HTERT RPE-1 (cell line): ENCODE data around the gene OPRL1.

ENCODE experiments used
- in situ Hi-C: fragments of 300-500 bp; cut with MboI; formaldehyde crosslinking; loops from 4 replicates; pipeline ENCODE4 v1.14.3; 2020; ENCODE audit warnings: low sequenced_read_pairs

Gene OPRL1

DNA sequence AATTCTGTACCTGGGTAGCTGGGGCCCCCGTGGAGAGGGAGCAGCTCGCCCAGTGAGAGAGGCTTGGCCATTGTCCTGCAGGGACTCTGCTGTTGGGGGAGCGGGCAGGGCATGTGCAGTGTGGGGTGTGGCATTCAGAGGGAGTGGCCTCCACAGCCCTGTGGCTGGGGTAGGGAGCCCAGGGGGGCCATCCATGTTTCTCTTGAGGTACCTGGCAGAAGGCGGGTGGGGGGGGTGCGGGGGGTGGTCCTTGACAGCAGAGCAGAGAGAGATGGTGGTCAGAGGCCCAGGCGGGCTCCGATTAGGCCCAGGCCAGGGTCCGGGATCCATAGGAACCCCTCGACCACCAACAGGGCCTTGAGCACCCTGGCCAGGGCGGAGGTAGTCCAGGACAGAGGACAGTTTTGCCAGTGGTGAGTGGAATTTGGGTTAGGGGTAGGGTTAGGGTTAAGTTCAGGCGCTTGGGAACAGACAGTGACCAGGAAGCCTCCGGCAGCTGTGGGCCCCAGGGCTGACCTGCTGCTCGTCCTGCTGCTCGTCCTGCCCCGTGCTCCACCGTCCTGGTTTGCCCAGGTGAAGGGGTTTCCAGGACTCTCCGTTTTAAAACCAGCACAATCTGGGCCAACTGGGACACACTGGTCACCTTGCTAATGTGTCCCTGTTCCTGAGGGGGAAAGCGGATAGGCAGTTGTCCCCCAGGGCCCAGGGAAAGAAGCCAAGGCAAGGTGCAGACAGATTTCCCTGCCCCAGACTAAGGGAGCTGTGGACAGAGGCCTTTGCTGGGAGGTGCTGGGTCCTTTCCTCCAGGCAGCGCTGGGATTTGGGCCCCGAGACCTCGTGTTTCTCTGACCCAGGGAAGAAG is 59.5 kb downstream of the OPRL1 start:
- in situ Hi-C loops = no loop called here

DNA sequence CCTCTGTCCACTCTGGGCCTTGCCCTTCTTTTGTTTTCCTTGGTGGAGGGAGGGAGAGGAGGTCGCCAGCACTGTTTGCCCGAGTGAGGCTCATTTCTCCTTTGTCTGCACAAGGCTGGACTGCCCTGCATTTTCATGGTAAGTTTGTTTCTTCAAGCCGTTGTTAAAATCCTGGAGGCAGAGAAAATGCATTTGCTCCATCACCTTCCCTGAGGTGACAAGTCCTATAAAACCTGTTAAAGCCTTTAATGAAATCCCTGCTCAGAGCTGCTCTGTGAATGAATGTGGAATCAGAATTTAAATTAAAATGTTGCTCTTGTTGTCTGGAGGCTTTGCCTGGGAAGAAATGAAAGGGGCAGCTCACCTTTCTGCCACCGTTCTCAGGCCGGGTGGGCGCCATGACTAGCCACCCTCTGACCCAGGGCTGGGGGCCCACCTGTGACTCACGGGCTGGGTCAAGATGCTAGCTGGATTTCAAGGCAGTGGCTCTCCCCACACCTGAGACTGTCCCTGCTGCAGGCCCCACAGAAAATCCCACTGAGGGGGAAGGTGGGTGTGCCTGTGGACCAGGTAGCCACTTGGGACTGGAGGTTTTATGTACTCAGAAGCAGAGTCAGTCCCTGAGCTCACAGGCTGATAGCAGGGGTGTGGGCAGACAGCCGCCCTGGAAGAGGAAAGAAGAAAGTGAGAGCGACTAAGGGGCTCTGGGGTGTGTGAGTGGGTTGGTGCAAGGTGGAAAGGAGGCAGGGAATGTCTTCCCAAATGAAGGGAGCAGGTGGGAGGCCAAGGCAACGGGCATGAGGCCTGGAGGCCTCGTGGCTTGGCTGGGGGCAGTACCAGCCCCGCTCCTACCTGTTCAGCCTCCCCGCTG is 60.4 kb downstream of the OPRL1 start:
- in situ Hi-C loops = no loop called here

DNA sequence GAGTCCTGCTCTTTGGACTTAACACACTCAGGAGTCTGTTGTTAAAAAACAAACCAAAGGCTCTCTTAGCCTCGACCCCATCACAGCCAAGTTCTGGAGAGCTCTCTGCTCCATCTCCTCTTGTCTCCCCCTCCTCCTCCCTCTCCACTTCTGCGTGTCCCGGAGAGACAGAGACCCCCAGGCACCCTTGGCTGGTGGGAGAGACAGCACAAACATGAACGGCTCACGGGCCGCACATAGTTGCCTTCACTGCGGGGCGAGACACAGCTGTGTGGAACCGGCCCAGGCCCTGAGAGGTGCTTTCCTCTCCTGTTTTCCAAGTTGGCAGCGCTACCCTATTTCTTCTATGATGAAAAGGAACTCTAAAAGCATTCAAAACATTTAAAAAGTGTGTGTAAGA is 61.1 kb downstream of the OPRL1 start:
- in situ Hi-C loops = no loop called here

DNA sequence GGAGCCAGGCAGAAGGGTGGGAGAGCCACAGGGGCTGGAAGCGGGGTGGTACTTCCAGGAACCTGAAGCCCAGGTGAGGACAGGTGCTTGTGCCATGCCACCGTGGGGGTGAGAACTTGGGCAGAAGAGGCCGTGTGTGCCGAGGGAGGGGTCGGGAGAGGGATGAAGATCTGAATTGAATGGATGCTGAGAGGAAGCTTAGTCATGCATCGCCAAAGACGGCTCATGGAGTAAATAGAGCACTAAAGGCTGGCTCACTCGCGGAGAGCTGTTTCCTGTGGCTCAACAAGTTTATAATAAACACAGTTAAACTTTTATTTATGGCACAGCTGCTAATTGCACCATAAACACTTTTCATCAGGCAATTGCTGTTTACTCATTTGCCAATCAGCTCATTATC is 62.7 kb downstream of the OPRL1 start:
- in situ Hi-C loops = no loop called here

DNA sequence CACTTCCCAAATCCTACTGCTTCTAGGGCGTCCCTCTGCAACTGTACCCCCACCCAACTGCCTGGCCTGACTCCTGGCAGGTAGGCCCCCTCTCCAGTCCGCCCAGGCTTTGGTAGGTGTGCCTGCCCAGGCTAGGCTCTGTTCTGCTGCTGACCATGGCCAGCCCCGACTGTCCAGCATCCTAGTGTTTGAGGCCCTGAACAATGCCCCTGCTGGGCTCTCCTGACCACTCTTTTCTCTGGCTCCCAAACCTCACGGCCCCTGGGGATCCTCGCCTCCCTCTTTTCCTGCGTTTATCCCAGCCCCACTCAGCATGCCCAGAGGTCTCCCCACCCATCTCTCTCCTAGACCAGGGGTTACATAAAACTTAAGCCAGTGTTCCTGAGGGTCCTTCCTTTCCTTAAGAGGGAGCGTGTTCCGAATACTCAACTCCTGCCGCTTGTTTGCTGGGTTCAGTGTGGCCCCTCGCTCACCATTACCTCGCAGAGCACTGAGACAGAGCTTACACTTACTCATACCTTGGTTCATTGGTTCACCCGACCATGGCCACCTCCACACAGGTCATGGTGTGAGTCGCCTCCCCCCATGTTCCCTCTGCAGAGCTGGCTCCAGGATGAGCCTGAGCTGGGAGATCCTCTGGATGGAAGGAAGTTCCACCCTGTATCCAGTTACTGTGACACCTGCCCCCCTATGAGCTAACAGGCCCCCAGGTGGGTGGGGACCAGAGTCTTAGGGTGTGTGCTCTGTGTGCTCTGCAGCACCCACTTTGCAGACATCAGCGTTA is 63.3 kb downstream of the OPRL1 start:
- in situ Hi-C loops = no loop called here

DNA sequence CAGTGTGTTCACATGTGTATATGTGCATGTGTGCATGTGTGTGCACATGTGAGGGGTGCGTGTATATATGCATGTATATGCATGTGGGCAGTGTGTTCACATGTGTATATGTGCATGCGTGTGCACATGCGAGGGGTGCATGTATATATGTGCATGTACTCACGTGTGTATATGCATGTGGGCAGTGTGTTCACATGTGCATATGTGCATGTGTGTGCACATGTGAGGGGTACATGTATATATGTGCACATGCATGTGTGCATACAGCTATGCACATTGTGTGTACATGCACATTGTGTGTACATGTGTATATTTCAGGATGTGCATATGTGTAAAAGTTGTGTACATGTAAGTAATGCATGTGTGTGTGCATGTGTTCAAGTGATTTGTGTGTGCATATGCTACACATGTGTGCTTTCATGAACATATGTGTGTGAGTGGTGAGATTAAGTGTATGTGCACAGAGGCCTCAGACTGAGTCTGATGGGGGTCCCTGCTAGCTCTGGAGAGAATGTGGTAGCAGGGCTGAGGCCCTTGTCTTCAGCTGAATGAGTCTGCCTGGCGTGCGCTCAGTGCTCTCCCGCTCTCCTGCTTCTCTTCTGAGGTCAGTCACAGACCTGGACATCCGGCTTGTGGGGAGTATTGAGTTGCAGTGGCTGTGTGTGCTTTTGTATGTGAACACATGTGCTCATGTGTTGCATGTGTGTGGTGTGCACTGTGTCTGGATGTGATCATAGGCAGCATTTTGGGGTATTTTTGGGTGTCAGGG is 64.4 kb downstream of the OPRL1 start:
- in situ Hi-C loops = no loop called here

DNA sequence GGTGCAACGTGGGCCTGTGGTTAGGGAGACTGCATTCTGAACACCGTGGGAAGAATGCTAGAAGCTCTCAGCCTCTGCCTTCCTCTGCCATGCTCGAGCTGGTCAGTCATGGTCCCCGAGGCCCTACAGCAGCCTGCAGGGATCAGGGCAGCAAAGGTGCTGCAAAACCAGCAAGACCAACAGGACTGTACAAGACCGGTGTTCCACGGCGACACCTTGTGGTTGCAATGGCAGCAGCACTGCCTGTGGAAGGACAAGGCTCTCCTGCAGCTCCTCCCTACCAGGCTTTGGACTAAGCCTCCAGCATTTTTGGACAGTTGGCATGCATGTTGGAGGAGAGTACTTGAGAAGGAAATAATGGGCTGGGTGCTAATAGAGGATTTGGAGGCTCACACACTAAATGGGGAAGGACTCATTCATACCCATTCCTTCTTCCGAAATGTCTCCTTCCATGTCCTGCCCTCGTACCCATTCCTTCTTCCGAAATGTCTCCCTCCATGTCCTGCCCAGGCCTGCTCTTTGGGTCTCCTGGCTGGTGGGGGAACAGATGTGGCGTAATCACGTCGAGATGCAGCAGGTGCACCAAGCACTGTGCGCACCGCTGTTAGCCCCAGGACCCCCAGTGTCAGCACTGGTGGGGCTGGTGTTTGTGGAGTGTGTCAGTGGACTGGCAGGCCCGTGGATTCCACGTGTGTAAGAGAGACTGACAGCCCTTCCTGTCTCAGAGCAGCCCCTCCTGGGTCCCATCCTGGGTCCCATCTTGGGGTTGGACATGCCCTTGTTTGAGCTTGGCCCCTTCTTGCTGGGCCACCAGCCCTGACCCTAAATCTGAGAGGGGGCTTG is 65.8 kb downstream of the OPRL1 start:
- in situ Hi-C loops = no loop called here

DNA sequence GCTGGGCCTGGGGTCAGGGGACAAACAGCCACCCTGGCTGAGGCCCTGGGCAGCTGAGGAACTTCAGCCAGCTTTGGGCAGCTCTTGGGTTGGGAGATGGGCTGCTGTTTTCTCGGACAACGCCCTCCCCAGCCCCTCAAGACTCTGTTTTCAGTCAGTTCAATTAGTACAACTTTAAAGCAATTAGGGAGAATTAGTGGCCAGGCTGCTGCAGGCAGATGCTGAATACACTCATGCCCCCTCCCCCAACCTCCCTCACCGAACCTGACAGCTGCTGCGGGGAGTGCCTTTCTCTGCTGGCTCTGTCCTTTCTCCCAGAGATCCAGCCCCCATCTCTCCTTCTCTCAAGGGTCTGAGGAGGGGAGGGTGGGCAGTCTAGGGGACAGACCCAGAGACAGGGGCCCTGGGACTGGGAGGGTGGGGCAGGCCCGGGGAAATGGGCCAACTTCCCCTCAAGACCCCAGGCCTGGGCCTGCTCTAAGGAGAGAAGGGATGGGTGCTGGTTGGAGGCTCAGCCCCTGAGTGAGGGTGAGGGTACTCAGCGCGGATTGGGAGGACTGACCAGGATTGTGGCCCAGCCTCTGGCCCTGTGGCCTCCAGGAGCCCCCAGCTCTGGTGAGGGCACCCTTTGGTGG is 66.5 kb downstream of the OPRL1 start:
- in situ Hi-C loops = no loop called here

DNA sequence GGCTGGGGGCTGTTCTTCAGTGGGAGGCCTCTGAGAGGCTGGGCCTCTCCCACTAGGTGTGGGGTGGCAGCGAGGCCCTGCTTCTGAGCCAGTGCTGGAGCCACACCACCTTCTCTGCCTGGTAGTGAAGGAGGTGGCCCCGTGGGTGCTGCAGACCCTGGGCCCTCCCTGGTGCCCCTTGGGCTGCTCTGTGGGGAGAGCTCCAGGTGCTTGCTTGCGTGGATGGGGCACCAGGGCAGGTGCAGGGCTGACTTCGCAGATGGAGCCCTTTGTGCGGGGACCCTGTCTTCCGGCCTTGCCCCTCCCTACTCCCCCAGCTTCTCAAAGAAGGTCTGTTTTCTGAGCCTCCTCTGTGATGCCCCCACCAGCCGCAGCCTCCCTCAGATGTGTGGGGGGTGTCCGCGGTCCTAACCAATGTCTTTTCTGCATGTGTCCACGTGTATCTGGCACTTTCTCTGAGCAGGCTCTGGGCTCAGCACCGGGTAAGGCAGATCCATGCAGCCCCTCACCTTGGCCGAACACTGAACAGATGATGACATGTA is 67.1 kb downstream of the OPRL1 start:
- in situ Hi-C loops = no loop called here

DNA sequence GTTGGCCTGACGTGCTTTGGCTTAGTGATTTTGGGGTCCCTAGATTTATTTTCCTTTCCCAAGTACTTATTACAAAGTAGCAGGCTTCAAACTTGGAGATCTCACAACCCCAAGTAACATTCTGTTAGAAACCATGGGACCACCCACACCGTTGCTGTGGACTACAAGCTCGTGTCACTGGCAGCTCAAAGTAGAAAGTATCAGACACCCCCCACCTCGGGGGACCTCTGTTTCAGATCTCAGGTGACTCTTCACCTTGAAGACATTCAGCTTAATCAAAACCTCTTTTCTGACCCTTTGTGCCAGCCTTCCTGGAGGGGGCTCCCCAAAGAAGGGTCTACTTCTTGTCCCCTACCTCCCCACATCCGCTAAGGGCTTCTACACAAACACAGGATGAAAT is 68.7 kb downstream of the OPRL1 start:
- in situ Hi-C loops = no loop called here

DNA sequence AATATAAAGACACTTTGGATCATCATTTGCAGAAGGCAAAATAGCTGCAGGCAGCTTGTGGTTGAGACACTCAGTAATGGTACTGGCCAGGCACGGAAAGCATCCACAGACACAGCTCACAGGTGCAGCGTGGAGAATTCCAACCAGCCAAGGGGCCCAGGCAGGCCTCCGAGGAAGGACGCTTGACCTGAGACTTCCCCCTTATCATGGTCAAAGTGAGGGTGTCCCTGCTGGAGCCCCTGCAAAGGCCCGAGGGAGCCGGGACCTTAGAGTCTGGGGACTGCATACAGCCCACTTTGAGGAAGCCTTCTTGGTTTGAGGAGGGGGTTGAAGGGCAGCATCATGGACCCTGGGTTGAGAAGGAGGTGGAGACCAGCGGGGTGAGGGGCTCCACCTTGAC is 69.3 kb downstream of the OPRL1 start:
- in situ Hi-C loops = no loop called here

DNA sequence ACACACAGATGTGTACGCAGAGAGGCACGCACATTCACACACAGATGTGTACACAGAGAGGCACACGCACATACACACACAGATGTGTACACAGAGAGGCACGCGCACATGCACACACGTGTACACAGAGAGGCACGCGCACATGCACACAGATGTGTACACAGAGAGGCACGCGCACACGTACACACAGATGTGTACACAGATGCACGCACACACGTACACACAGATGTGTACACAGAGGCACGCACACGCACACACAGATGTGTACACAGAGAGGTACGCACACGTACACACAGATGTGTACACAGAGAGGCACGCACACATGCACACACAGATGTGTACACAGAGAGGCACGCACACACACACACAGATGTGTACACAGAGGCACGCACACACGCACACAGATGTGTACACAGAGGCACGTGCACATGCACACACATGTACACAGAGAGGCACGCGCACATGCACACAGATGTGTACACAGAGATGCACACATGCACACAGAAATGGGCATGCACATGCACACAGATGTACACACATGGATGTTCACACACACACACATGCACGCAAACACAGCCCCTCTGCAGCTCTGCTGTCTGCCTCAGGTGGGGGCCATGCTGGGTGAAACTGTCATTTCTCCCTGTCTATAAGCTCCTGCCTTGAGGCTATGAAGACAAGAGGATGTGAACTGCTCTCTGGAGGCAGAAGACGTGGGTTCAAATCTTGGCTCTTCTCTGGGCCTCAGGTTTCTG is 70.1 kb downstream of the OPRL1 start:
- in situ Hi-C loops = no loop called here
